KOPT-K1 (cell line): Measurements from ENCODE around the gene LRRC1.

Experiments used
- H3K27ac ChIP-seq: fragments of 200-600 bp; sonication (generic); 2 replicates; pipeline ENCODE4 v1.5.1; 2016; ENCODE audit warnings: antibody characterized with exemption, mild to moderate bottlenecking, low read depth, low read length; ENCODE audit not compliant: poor library complexity, severe bottlenecking
- H3K36me3 ChIP-seq: fragments of 200-600 bp; sonication (generic); 2 replicates; pipeline ENCODE4 v1.5.1; 2017; ENCODE audit warnings: antibody characterized with exemption, mild to moderate bottlenecking, low read length, moderate library complexity; ENCODE audit not compliant: insufficient read depth
- H3K9me3 ChIP-seq: fragments of 200-600 bp; sonication (generic); 2 replicates; pipeline ENCODE4 v1.5.1; 2017; ENCODE audit warnings: antibody characterized with exemption, low read length, mild to moderate bottlenecking; ENCODE audit not compliant: insufficient read depth, poor library complexity, severe bottlenecking

The LRRC1 gene

GRCh38 chr6:53896196-53896595, 101.4 kb downstream of the LRRC1 start:
- H3K9me3 ChIP-seq, result no peaks in the 10 kb centered on the region
- H3K36me3 ChIP-seq, result peaks cover 18% of the 10 kb centered on the region
- H3K27ac ChIP-seq, result no peak overlapping the region

GRCh38 chr6:53898026-53898795, 103.4 kb downstream of the LRRC1 start:
- no peaks in the 10 kb centered on the region for H3K9me3 ChIP-seq
- no peak overlapping the region for H3K27ac ChIP-seq
- peaks cover 18% of the 10 kb centered on the region for H3K36me3 ChIP-seq

GRCh38 chr6:53899512-53899911, 104.7 kb downstream of the LRRC1 start:
- H3K9me3 ChIP-seq, result no peaks in the 10 kb centered on the region
- H3K27ac ChIP-seq, result no peak overlapping the region
- peaks cover 29% of the 10 kb centered on the region for H3K36me3 ChIP-seq

- Histone ChIP-seq H3K36me3 (peaks cover 38% of the 10 kb centered on the region), H3K27ac (no peak overlapping the region), H3K9me3 (no peaks in the 10 kb centered on the region)
These were observed 108.6 kb downstream of the LRRC1 start for GRCh38 chr6:53903357-53903756.

GRCh38 chr6:53906103-53906502, 111.3 kb downstream of the LRRC1 start:
- H3K27ac ChIP-seq, result no peak overlapping the region
- H3K9me3 ChIP-seq, result no peaks in the 10 kb centered on the region
- H3K36me3 ChIP-seq, result peaks cover 33% of the 10 kb centered on the region

GRCh38 chr6:53906842-53907241, 112.0 kb downstream of the LRRC1 start:
- Histone ChIP-seq H3K27ac (no peak overlapping the region), H3K9me3 (no peaks in the 10 kb centered on the region), H3K36me3 (peaks cover 33% of the 10 kb centered on the region)

GRCh38 chr6:53910834-53911233, 116.0 kb downstream of the LRRC1 start:
- peaks cover 31% of the 10 kb centered on the region for H3K36me3 ChIP-seq
- no peaks in the 10 kb centered on the region for H3K9me3 ChIP-seq
- no peak overlapping the region for H3K27ac ChIP-seq

GRCh38 chr6:53912661-53913060, 117.9 kb downstream of the LRRC1 start:
- Histone ChIP-seq H3K27ac (no peak overlapping the region), H3K9me3 (no peaks in the 10 kb centered on the region), H3K36me3 (peaks cover 29% of the 10 kb centered on the region)

GRCh38 chr6:53913286-53913685, 118.5 kb downstream of the LRRC1 start:
- Histone ChIP-seq H3K36me3 (peaks cover 29% of the 10 kb centered on the region), H3K27ac (no peak overlapping the region), H3K9me3 (no peaks in the 10 kb centered on the region)

GRCh38 chr6:53915026-53915691, 120.4 kb downstream of the LRRC1 start:
- Histone ChIP-seq H3K9me3 (no peaks in the 10 kb centered on the region), H3K27ac (no peak overlapping the region), H3K36me3 (peaks cover 40% of the 10 kb centered on the region)

GRCh38 chr6:53916804-53917463, 122.1 kb downstream of the LRRC1 start:
- no peak overlapping the region for H3K27ac ChIP-seq
- peaks cover 55% of the 10 kb centered on the region for H3K36me3 ChIP-seq
- H3K9me3 ChIP-seq, result no peaks in the 10 kb centered on the region

GRCh38 chr6:53917464-53917842, 122.6 kb downstream of the LRRC1 start:
- Histone ChIP-seq H3K27ac (no peak overlapping the region), H3K36me3 (peaks cover 58% of the 10 kb centered on the region), H3K9me3 (no peaks in the 10 kb centered on the region)

GRCh38 chr6:53918854-53919510, 124.2 kb downstream of the LRRC1 start:
- H3K9me3 ChIP-seq, result no peaks in the 10 kb centered on the region
- no peak overlapping the region for H3K27ac ChIP-seq
- H3K36me3 ChIP-seq, result peaks cover 56% of the 10 kb centered on the region

GRCh38 chr6:53919881-53920360, 125.1 kb downstream of the LRRC1 start:
- Histone ChIP-seq H3K36me3 (peaks cover 47% of the 10 kb centered on the region), H3K27ac (no peak overlapping the region), H3K9me3 (no peaks in the 10 kb centered on the region)

GRCh38 chr6:53920881-53921280, 126.1 kb downstream of the LRRC1 start:
- H3K36me3 ChIP-seq, result peaks cover 46% of the 10 kb centered on the region
- no peak overlapping the region for H3K27ac ChIP-seq
- no peaks in the 10 kb centered on the region for H3K9me3 ChIP-seq
